ENCODE measurements around the gene ZNF324B.
"Not testable (repeated sequence)": the region's sequence is repeated elsewhere in the genome, so short reads cannot be mapped to it uniquely, and the experiment has no call there.

The ZNF324B gene

DNA sequence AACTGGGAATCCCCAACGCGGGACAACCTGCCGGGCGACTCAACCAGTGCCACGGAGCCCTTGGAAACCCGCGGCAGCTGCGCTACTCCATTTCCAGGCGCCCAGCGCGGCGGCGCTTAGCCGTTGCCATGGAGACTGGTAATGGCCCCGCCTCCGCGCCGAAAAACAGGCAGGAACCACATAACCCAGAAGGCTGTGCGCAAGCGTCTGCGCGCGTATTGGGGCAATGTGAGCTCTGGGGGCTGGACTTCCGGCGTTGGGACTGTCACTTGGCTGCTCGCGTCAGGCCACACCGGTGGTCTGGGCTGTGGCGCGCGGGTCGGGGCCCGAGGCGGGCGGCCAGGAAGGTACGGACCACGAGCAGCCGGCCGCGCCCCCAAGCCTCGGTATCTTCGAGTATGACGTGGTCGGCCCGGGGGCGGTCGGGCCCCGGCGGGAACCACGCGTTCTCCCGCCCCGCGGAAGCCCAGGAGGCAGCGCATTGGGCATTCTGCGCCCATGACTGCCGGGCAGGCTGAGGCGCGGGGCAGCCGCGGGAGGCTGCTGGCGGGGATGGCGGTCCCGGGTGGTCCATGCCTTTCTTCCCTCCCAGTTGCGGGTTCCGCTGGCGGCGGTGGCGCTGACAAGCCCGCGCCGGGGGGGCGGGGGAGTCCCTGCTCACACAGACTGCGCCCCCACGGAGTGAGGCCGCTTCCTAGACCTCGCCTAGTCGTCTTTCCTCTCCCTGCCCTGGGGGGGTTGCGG lies at the start of gene ZNF324B:
ZNF324B (plus strand) TSS at position 265 of the 744 bp plus-strand sequence. CDS start 2,080 bp downstream, outside the sequence.
- peak; percentile 95 for DNase-seq (ENCODE audit: low read depth)

DNA sequence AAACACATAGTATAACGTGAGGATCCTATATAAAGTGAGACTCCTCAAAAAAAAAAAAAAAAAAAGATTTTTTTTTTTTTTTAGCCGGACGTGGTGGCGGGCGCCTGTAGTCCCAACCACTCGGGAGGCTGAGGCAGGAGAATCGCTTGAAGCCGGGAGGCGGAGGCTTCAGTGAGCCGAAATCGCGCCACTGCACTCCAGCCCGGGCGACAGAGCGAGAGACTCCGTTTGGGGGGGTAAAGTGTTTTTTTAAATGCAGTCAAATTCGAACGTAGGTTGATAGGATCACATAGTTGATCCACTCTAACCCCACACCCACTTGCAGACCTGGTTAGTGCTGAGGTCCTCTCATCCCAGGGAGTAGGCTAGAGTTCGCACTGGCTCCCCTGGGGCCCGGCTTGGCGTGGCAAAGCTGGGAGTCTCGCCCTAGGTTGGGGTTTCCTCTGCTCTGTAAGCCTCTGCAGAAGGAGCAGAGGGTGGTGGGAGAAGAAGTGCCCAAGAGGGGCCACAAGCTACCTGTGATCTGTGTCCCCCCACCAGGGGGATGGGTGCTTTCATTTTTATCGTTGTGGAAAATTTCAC lies 49.5 kb upstream of the ZNF324B start:
- DNase-seq (ENCODE audit: low read depth), result no peak

DNA sequence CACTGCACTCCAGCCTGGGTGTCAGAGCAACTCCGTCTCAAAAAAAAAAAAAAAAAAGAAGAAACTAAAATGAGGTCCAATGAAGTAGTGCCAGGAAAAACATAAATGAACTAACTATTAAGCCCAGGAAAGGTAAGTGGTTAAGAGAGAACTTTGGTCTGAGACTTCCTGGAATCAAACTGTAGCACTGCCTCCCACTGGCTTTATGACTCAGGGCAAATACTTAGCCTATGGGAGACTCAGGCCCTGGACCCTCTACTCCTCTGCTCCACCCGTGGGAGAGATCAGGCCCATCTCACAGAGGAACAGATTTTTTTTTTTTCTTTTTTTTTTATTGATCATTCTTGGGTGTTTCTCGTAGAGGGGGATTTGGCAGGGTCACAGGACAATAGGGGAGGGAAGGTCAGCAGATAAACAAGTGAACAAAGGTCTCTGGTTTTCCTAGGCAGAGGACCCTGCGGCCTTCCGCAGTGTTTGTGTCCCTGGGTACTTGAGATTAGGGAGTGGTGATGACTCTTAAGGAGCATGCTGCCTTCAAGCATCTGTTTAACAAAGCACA lies 47.4 kb upstream of the ZNF324B start:
- DNase-seq (ENCODE audit: low read depth), result not testable (repeated sequence)

DNA sequence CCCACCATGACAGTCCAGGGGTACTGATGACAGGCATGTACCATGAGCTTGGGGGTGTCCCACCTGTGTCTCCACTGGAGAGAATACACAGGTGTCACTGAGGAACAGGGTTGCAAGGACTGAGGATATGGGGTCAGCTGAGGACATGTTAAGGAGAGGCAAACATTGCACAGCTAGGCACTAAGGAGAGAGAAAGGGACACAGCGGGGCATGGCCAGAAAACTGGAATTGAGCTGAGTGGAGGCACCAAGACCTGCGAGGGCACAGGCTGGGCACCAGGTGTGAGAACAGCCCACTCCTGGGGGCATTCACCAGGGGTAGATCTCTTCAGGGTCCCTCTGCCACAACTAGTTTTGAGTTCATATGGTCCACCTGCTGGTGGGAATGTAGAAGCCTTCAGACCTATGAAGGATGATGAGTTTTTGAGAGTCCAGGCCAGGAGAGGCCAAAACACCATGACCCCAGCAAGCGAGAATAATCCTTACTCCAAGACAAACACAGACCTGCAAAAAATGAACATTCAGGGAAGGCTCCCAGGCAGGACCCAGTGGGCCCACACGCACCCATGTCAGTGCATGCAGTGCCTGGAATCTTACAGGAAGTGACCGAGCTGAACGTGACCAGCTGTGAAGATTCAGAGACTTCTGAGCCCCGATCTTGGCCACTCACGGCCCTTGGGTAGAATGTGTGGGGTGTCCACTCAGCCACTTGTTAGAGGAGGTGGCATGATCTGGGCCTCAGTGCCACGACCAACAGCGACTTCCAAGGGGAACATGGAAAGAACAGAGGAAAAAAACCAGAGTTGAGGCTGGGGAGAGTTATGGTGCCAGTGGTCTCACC lies 44.4 kb upstream of the ZNF324B start:
- no peak for DNase-seq (ENCODE audit: low read depth)

DNA sequence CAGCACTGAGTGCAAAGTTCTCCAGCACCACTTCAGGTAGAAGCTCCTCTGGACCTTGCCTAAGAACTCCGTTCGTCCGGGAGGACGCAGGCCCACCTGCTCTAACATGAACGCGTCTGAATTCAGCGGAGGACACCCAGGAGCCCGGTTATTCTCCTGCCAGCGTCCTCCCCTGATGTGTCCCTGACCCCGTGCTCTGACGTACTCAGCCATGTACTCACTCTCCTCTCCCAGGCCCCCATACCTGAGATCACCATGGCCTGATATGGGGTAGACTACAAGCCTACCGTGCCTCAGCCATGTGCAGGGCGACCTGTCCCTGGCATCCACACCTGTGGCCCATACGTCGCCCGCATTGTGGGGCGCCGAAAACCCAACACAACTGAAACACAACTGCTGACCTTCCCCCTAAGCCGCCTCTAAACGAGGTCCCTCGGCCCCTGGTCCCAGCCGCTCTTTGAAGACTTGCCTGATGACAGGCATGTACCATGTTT lies 43.7 kb upstream of the ZNF324B start:
- no peak for DNase-seq (ENCODE audit: low read depth)

DNA sequence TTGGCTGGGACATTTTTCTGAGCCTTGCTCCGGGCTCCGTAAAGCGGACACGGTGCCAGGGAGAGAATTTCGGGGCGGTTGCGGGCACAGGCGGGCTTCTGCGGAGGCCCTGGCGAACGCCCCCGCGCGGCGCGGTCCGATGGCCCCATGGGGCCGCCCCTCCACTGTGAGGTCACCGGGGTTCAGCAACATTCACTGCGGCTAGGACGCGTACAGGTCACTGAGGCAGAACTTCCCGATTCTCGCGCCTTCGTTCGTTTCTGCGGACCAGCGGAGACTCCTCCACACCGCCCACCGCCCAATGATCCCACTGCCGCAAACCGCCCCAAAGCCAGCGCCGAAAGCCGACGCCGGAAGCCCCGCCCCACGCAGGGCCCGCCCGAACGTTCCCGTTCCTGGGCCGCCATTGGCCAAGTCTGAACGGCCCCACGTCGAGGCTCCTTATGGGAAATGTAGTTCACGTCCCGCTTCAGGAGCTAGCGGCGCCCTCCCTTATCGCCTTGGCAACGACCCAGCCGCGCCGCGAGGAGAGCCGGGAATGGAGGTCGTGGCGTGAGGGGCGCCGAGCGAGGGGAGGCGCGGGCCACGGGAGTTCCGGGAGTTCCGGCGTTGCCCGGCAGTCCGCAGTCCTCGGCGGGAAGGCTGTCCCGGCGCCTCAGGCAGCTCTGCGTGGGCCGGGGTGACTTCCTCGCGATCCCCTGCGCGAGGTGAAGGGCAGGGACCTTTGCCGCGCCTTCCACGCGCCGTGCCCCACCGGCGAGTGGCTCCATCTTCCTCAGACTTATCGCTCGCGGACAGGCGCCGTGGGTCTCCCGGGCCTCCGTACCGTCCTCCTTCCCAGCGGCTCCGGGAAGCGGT lies 43.0 kb upstream of the ZNF324B start, which contains the start of gene ZNF584:
ZNF584 (plus strand) TSS at position 498 of the 858 bp plus-strand sequence. CDS start 499 bp downstream, outside the sequence.
- peak; percentile 94 for DNase-seq (ENCODE audit: low read depth)

DNA sequence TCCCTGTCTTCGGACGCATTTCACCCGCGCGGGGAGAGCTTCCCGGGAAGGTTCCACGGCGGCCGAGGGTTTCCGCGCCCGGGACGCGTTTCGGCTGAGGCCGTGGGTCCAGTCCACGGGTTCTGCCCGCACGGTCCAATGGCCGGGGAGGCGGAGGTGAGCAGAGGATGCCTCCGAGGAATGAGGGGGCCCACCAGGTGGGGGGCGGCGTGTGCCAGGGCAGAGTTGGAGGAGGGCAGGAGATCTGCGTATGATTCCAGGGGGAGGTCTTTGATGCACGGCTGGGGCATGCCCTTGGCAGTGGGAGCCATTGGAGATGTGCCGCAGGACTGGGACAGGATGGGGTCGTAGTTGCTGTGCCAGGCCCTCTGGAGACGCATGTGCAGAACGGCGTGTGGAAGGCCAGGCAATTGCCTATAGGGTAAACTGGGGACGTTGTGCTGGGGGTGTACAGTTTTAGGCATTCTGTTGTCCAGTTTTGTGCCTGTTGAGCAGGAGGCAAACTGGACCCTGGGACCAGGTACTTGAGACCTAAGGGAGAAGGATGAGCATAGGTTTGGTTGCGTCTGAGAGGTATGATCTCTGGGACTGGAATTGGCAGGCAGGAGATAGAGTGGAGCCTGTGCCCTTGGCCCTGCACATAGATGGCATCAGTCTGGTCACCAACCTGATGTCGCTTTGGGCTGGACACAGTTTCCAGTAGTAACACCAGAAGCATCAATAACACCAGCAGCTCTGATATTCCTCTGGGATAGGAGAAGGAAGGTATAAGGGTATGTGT lies 42.2 kb upstream of the ZNF324B start:
- peak; percentile 30 for DNase-seq (ENCODE audit: low read depth)

DNA sequence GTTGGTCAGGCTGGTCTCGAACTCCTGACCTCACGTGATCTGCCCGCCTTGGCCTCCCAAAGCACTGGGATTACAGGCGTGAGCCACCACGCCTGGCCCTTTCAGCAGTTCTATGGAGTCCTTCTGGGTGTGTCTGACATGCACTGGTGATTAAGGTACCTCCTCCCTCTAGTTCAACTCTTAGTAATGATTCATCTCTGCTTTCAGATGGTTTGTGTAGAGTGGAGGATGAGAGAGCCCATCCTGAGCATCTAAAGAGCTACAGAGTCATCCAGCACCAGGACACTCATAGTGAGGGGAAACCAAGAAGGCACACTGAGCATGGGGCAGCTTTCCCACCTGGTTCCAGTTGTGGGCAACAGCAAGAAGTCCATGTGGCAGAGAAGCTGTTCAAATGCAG lies 34.8 kb upstream of the ZNF324B start:
- DNase-seq (ENCODE audit: low read depth), result no peak

DNA sequence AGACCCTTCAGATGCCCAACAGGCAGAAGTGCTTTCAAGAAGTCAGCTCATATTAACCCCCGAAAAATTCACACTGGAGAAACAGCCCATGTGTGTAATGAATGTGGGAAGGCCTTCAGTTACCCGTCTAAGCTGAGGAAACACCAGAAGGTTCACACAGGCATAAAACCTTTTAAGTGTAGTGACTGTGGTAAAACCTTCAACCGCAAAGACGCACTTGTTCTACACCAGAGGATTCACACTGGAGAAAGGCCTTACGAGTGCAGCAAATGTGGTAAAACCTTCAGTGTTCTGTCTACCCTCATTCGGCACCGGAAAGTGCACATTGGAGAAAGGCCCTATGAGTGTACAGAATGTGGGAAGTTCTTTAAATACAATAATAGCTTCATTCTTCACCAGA lies 34.4 kb upstream of the ZNF324B start:
- DNase-seq (ENCODE audit: low read depth), result no peak

DNA sequence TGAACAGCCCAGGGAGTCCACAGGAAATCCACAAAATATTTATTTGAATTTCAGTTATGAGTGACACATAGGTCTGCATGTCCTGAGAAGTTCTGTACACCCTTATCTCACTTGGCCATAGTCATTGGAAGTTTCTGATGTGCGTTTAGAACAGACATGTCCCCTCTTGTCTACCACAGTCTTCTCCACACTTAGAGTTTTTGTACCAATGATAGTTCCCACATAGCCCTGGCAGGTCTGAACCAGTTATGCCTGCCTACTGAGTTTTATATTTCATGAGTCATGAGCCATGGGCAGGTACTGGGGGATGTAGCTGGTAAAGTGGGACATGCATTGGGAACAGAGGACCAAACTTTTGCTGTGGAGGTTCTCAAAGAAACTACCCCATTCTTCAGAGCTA lies 22.8 kb upstream of the ZNF324B start:
- DNase-seq (ENCODE audit: low read depth), result no peak

DNA sequence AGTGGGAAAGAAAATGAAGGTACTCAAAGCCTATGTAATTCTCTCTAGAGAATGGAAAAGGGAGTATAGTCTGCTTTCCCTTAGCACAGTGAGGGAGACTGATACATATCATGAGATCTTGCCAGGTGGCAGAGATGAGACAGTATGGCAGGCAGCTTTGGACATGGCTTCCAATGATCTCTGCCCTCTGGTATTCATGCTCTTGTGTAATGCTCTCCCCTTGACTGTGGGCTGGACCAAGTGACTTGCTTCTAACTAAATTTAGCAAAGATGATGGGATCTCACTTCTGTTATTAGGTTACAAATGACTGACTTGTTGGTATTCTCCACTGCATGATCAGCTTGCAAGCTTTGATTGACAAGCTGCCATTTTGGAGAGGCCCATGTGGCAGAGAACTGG lies 21.7 kb upstream of the ZNF324B start:
- no peak for DNase-seq (ENCODE audit: low read depth)

DNA sequence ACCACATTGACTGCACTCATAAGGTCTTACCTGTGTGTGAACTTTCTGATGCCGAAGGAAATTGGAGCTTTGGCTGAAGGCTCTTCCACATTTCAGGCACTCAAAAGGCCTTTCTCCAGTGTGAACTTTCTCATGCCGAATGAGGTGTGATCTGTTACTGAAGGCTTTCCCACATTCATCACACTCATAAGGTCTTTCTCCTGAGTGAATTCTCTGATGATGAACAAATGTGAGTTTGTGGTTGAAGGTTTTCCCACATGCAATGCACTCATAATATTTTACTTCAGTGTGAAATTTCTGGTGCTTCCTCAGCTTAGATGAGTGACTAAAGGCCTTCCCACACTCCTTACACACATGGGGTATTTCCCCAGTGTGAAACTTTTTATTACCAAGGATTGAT lies 17.2 kb upstream of the ZNF324B start:
- DNase-seq (ENCODE audit: low read depth), result no peak

DNA sequence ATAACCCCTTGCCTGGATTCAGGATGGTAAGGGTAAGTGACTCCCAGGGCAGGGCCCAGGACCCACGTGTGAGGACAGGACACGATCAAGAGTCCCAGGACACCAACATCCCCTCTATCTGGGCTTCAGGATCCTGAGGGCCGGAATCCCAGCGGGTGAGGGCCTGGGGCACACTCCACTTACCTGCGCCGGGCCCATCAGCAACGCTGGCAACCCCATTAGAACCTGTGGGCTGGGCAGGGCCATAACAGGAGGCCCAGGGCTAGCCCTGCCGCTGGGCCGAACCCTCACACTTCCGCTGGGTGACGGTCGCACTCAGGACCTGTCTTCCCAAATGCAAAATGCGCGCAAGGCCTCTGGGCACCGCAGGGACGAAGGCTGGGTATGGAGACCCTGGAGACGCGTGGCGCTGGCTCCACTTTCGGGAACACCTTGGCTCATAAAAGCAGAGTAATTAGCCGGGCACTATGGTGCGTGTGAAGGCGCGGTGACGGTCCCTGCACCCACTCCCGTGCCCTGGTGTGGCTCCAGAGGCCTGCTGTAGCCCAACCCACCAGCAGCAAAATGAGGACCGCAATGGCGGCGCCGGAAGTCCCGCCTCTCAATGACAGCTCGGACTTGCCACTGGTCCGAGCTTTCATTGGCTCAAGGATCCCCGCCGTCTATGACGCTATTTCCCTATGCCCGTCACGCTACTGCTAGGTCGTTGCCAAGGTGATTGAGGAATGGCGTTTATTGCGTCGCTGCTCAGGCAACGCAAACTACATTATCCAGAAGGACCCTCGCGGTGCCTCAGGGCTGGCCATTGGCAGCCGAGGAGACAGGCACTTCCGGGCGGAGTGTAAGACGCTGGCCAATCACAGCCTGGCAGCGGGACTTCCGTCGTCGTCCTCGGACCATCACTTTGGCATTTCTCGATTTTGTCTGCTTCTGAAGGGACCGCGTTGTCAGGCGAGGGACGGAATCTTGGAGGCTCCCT lies 11.6 kb upstream of the ZNF324B start, which contains the start of gene ZNF132:
ZNF132 (minus strand) TSS at position 578 of the 979 bp plus-strand sequence; CDS start at position 246, 332 bp downstream.
- peak; percentile 94 for DNase-seq (ENCODE audit: low read depth)

DNA sequence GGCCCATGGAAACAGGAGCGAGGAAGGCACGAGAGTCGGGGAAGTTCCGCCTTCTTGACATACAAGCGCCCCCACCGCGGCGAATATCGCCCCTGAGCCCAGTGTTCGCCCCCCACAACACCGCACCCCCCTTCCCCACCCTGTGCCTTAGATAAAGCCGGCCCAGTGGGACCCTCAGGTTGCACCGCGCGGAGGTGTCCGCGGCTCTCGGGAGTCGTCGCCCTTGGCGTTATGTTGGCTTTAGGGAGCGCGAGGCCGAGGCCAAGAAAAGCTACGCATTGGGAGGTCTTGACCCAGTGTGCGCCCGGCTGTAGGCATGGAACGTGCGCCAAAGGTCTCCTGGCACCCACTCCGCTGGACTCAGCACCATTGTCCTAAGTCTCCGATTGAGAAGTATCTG lies 10.9 kb upstream of the ZNF324B start:
- no peak for DNase-seq (ENCODE audit: low read depth)

DNA sequence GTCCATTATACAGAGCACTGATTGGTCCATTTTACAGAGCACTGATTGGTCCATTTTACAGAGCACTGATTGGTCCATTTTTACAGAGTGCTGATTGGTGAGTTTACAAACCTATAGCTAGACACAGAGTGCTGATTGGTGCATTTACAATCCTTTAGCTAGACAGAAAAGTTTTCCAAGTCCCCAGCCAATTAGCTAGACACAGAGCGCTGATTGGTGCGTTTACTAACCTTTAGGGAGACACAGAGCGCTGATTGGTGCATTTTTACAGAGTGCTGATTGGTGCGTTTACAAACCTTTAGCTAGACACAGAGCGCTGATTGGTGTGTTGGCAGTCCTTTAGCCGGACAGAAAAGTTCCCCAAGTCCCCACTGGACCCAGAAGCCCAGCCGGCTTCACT lies 8.4 kb upstream of the ZNF324B start:
- DNase-seq (ENCODE audit: low read depth), result not testable (repeated sequence)

DNA sequence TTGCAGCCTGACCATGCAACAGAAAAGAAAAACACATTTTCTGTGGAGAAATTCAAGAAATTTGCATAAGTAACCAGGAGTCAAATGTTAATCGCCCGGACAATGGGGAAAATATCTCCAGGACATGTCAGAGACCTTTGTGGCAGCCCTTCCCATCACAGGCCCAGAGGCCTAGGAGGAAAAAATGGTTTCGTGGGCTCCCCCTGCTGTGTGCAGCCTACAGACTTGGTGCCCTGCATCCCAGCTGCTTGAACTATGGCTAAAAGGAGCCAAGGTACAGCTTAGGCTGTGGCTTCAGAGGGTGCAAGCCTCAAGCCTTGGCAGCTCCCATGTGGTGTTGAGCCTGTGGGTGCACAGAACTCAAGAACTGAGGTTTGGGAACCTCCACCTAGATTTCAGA lies 2.6 kb upstream of the ZNF324B start:
- not testable (repeated sequence) for DNase-seq (ENCODE audit: low read depth)

DNA sequence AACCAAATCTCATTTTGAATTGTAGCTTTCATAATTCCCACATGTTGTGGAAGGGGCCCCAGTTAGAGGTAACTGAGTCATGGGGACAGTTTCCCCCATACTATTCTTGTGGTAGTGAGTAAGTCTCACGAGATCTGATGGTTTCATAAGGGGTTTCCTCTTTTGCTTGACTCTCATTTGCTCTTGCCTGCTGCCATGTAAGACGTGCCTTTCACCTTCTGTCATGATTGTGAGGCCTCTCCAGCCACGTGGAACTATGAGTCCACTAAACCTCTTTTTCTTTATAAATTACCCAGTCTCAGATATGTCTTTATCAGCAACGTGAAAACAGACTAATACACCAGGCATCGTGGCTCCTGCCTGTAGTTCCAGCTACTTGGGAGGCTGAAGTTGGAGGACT lies 1.4 kb upstream of the ZNF324B start:
- DNase-seq (ENCODE audit: low read depth), result not testable (repeated sequence)

DNA sequence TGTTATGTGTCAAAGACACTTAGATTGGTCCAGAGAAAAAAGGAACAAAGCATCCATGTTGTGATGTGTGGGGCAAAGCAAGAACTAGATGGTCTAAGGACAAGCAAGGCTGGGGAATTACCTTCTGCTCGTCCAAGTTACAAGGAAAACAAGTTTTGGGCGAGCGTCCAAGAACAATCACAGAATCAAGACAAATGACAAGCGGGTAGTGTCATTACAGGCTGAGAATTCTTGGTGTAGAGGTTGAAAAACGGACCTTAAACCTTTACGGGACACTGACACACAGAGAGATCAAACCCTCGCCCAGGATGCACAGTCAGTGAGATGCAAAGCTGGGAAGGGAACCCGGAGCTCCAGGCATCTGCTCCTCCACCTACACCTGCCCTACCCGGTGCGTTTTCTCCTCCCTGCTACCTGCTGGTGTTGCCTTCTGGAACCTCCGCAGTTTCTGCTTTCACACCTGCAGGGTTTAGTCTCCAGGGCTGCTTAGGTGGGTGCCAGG lies 515 bp upstream of the ZNF324B start:
- DNase-seq (ENCODE audit: low read depth), result no peak

DNA sequence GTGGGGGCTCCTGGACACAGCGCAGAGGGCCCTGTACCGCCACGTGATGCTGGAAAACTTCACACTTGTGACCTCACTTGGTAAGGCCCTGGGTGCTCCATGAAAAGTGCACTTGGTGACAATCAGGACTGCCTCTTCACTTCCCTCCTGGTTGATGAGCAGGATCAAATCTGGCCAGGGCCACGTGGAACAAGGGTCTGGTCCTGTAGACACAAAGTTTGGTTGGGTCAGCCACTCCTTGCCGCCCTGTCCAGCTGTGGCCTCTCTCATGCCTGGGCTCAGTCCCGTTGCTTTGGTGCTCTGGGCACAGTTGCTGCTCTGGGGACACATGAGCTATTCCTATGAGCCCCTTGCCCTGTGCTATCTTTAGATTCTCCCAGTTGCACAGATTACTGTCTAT lies 2.3 kb downstream of the ZNF324B start:
- DNase-seq (ENCODE audit: low read depth), result no peak

All from activated T-cell treated with anti-CD3 and anti-CD28 coated beads for 24 hours (primary cell).